Tibial nerve (tissue), 4 donors: ENCODE measurements around the gene NABP2.

ENCODE experiments used
- CTCF ChIP-seq, 5 experiments: fragments of 200-600 bp in 3 of 5; fragments of 450-650 bp in 2 of 5; sonication (generic) in 3 of 5; IDR thresholded peaks; one replicate each; pipeline ENCODE4 v1.5.1; 2016 to 2019; ENCODE audit warnings: antibody characterized with exemption in 5 of 5, mild to moderate bottlenecking in 3 of 5, moderate library complexity in 2 of 5
- EP300 ChIP-seq, 2 donors: sonication (generic); formaldehyde crosslinking; IDR thresholded peaks; one replicate each; pipeline ENCODE4 v1.6.1; 2017; ENCODE audit warnings: antibody characterized with exemption in 2 of 2, mild to moderate bottlenecking in 1 of 2
- POLR2A ChIP-seq, 2 donors: fragments of 450-650 bp; IDR thresholded peaks; one replicate each; pipeline ENCODE4 v1.6.1; 2017; ENCODE audit warnings: antibody characterized with exemption in 2 of 2, mild to moderate bottlenecking in 2 of 2, moderate library complexity in 2 of 2

- TF ChIP-seq CTCF (IDR thresholded peaks at IDR 0.05) (no peak), EP300 (IDR thresholded peaks at IDR 0.05) (no peak), POLR2A (IDR thresholded peaks at IDR 0.05) (no peak)
Observed at GRCh38 chr12:56247923-56248322, 23.8 kb downstream of the NABP2 start.
